Measurements from ENCODE around the gene CLCN3.
A peak's percentile ranks its signal among the peaks of the same experiment; 100 is the strongest.

Gene CLCN3

GRCh38 chr4:169744601-169745000, 124.2 kb downstream of the CLCN3 start:
- Histone ChIP-seq H3K9ac (ENCODE audit: low read length) (no peak overlapping the region), H3K9me2 (replicated peaks; ENCODE audit: insufficient read depth, low read length) (no peaks in the 10 kb centered on the region), H4K20me1 (ENCODE audit: low read depth, low read length) (no peaks in the 10 kb centered on the region), H3K9me3 (ENCODE audit: insufficient read depth, low read length) (no peaks in the 10 kb centered on the region), H2AFZ (ENCODE audit: low read depth, low read length, severe bottlenecking) (no peak overlapping the region), H3K27me3 (ENCODE audit: low read length) (no peaks in the 10 kb centered on the region), H3K27ac (ENCODE audit: low read depth, low read length) (no peak overlapping the region), H3K4me2 (ENCODE audit: low read depth, low read length, poor library complexity, severe bottlenecking) (no peak overlapping the region), H3K4me3 (ENCODE audit: insufficient read depth, low read length, poor library complexity, severe bottlenecking) (no peak overlapping the region), H3F3A (ENCODE audit: insufficient read depth) (no peaks in the 10 kb centered on the region), H3K36me3 (ENCODE audit: low read length) (peaks cover 3% of the 10 kb centered on the region; the same call in 1 of the 2 replicates), H3K79me2 (ENCODE audit: insufficient read depth, low read length) (no peaks in the 10 kb centered on the region)
- no peak for TF ChIP-seq EZH2phosphoT487 (conservative IDR thresholded peaks at IDR 0.05; ENCODE audit: low read length)
- no peak for TF ChIP-seq CTCF (IDR thresholded peaks at IDR 0.05; ENCODE audit: insufficient read depth, low read length, poor library complexity, severe bottlenecking)

GRCh38 chr4:169745291-169745690, 124.9 kb downstream of the CLCN3 start:
- Histone ChIP-seq H2AFZ (ENCODE audit: low read depth, low read length, severe bottlenecking) (no peak overlapping the region), H3K9me3 (ENCODE audit: insufficient read depth, low read length) (no peaks in the 10 kb centered on the region), H3F3A (ENCODE audit: insufficient read depth) (no peaks in the 10 kb centered on the region), H3K9me2 (replicated peaks; ENCODE audit: insufficient read depth, low read length) (no peaks in the 10 kb centered on the region), H3K4me3 (ENCODE audit: insufficient read depth, low read length, poor library complexity, severe bottlenecking) (no peak overlapping the region), H3K36me3 (ENCODE audit: low read length) (0 out of 2 replicates have a peak, but pooled peaks cover 3% of the 10 kb centered on the region), H3K9ac (ENCODE audit: low read length) (no peak overlapping the region), H3K79me2 (ENCODE audit: insufficient read depth, low read length) (no peaks in the 10 kb centered on the region), H4K20me1 (ENCODE audit: low read depth, low read length) (no peaks in the 10 kb centered on the region), H3K27me3 (ENCODE audit: low read length) (no peaks in the 10 kb centered on the region), H3K4me2 (ENCODE audit: low read depth, low read length, poor library complexity, severe bottlenecking) (no peak overlapping the region), H3K27ac (ENCODE audit: low read depth, low read length) (no peak overlapping the region)
- TF ChIP-seq EZH2phosphoT487 (conservative IDR thresholded peaks at IDR 0.05; ENCODE audit: low read length) (no peak), CTCF (IDR thresholded peaks at IDR 0.05; ENCODE audit: insufficient read depth, low read length, poor library complexity, severe bottlenecking) (no peak)

GRCh38 chr4:169756971-169757574, 136.7 kb downstream of the CLCN3 start:
- Histone ChIP-seq H3K27me3 (ENCODE audit: low read length) (no peaks in the 10 kb centered on the region), H3K27ac (ENCODE audit: low read depth, low read length) (no peak overlapping the region), H3K9me2 (replicated peaks; ENCODE audit: insufficient read depth, low read length) (no peaks in the 10 kb centered on the region), H2AFZ (ENCODE audit: low read depth, low read length, severe bottlenecking) (peak overlapping the region; percentile 90), H3K9ac (ENCODE audit: low read length) (peak overlapping the region; percentile 81), H3F3A (ENCODE audit: insufficient read depth) (no peaks in the 10 kb centered on the region), H3K4me2 (ENCODE audit: low read depth, low read length, poor library complexity, severe bottlenecking) (peak overlapping the region; percentile 74), H4K20me1 (ENCODE audit: low read depth, low read length) (no peaks in the 10 kb centered on the region), H3K36me3 (ENCODE audit: low read length) (0 out of 2 replicates have a peak, but pooled peaks cover 2% of the 10 kb centered on the region), H3K4me3 (ENCODE audit: insufficient read depth, low read length, poor library complexity, severe bottlenecking) (peak overlapping the region; percentile 98), H3K9me3 (ENCODE audit: insufficient read depth, low read length) (no peaks in the 10 kb centered on the region), H3K79me2 (ENCODE audit: insufficient read depth, low read length) (peaks cover 4% of the 10 kb centered on the region; the same call in 1 of the 2 replicates)
- TF ChIP-seq CTCF (IDR thresholded peaks at IDR 0.05; ENCODE audit: insufficient read depth, low read length, poor library complexity, severe bottlenecking), result no peak
- TF ChIP-seq EZH2phosphoT487 (conservative IDR thresholded peaks at IDR 0.05; ENCODE audit: low read length), result no peak
